ENCODE data around the gene WDR17. TPM values are rescaled to one million over a fixed set of nuclear protein-coding genes. Genes with fewer than 3 reads are reported as not detected.

The WDR17 gene
- total and polyA plus RNA-seq, 2 of the 13 experiments (the other 11 are each of a cell fraction or from before 2014, with no cell fraction given) = not detected

DNA sequence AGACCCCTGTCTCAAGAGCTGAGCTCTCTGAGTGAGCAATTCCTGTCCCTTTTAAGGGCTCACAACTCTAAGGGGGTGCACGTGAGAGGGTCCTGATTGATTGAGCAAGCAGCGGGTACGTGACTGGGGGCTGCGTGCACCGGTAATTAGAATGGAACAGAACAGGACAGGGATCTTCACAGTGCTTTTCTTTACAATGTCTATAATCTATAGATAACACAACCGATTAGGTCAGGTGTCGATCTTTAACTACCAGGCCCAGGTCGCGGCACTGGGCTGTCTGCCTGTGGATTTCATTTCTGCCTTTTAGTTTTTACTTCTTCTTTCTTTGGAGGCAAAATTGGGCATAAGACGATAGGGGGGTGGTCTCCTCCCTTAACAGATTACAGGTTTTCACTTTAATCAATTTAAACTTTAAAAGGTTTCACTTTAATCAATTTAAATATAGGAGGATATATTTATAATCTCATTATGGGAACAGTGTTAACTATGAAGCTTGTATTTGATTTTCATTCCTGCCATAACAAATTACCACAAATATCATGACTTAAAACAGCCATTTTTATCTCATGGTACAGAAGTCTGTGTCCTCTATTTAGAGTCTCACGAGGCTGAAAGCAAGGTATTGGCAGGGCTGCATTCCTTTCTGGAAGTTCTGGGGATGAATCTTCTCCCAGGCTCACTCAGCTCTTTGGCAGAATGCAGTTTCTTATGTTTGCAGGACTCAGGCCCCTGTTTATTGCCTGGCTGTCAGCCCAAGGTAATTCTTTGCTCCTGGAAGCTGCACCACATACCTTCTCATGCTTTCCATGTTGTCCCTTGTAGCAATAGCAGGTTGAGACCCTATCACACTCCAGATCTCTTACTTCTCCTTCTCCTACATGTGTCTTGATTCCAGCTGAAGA is 124.5 kb downstream of the WDR17 start:
- in situ Hi-C loops (cut with HindIII; ENCODE audit: extremely low pct_ligation_motif_present, low pct_unique_long_range_greater_than_20kb) = loop anchor here (10.0 kb wide), 1 partner anchor 125 kb away; the partner anchor contains the start of gene SPCS3

More for the DNA sequence above, 124.5 kb downstream of the WDR17 start:
- 26% methylated on average over 9 of the region's 11 CpGs for WGBS (ENCODE audit: low lambda C conversion rate)
- no peaks in the 10 kb centered on the region for H3K9me3 ChIP-seq (ENCODE audit: low read length)
- ATAC-seq = no peak
- FAIRE-seq = no peak
- POLR2A ChIA-PET = no interaction called here
- no peak for DNase-seq (ENCODE audit: low spot score)
- H3K4me2 ChIP-seq (ENCODE audit: low read depth, low read length) = no peak overlapping the region
- H3K27ac ChIP-seq (ENCODE audit: extremely low read length, insufficient read depth, low read length) = no peak overlapping the region
- no TSS peak for BruUV-seq (replicated peaks)
- CTCF ChIA-PET (ENCODE audit: low intra/inter-chr PET ratio, low total read pairs) = no interaction called here
- H3K4me1 ChIP-seq (ENCODE audit: insufficient read depth, low read length) = no peaks in the 10 kb centered on the region
- H3K27me3 ChIP-seq (ENCODE audit: control insufficient read depth in 1 of 2, insufficient read depth in 2 of 2, low read length in 2 of 2) = 0 out of 5 replicates have a peak, but pooled peaks cover 0 to 8% of the 10 kb centered on the region in 2 experiments
- intact Hi-C loops (cut with micrococcal nuclease; ENCODE audit: unreplicated experiment) = no loop called here
- TF ChIP-seq ARNT (IDR thresholded peaks at IDR 0.05) (no peak), ISL2 (CRISPR knock-in tag; IDR thresholded peaks at IDR 0.05) (no peak), MXI1 (IDR thresholded peaks at IDR 0.05; ENCODE audit: borderline replicate concordance, low read depth, low read length) (no peak), ZNF160 (CRISPR knock-in tag; IDR thresholded peaks at IDR 0.05) (no peak), U2AF1 (optimal IDR thresholded peaks at IDR 0.05; ENCODE audit: low read depth, low read length) (no peak), ZZZ3 (CRISPR knock-in tag; IDR thresholded peaks at IDR 0.05; ENCODE audit: borderline replicate concordance) (no peak)
- TF ChIP-seq, protein P1, sequence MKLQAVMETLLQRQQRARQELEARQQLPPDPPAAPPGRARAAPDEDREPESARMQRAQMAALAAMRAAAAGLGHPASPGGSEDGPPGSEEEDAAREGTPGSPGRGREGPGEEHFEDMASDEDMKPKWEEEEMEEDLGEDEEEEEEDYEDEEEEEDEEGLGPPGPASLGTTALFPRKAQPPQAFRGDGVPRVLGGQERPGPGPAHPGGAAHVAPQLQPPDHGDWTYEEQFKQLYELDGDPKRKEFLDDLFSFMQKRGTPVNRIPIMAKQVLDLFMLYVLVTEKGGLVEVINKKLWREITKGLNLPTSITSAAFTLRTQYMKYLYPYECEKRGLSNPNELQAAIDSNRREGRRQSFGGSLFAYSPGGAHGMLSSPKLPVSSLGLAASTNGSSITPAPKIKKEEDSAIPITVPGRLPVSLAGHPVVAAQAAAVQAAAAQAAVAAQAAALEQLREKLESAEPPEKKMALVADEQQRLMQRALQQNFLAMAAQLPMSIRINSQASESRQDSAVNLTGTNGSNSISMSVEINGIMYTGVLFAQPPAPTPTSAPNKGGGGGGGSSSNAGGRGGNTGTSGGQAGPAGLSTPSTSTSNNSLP (IDR thresholded peaks at IDR 0.05; ENCODE audit: low read depth, low read length) = no peak
- TF ChIP-seq, protein P2, sequence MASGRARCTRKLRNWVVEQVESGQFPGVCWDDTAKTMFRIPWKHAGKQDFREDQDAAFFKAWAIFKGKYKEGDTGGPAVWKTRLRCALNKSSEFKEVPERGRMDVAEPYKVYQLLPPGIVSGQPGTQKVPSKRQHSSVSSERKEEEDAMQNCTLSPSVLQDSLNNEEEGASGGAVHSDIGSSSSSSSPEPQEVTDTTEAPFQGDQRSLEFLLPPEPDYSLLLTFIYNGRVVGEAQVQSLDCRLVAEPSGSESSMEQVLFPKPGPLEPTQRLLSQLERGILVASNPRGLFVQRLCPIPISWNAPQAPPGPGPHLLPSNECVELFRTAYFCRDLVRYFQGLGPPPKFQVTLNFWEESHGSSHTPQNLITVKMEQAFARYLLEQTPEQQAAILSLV (CRISPR knock-in tag; IDR thresholded peaks at IDR 0.05; ENCODE audit: borderline replicate concordance) = no peak
- TF ChIP-seq, protein P3, sequence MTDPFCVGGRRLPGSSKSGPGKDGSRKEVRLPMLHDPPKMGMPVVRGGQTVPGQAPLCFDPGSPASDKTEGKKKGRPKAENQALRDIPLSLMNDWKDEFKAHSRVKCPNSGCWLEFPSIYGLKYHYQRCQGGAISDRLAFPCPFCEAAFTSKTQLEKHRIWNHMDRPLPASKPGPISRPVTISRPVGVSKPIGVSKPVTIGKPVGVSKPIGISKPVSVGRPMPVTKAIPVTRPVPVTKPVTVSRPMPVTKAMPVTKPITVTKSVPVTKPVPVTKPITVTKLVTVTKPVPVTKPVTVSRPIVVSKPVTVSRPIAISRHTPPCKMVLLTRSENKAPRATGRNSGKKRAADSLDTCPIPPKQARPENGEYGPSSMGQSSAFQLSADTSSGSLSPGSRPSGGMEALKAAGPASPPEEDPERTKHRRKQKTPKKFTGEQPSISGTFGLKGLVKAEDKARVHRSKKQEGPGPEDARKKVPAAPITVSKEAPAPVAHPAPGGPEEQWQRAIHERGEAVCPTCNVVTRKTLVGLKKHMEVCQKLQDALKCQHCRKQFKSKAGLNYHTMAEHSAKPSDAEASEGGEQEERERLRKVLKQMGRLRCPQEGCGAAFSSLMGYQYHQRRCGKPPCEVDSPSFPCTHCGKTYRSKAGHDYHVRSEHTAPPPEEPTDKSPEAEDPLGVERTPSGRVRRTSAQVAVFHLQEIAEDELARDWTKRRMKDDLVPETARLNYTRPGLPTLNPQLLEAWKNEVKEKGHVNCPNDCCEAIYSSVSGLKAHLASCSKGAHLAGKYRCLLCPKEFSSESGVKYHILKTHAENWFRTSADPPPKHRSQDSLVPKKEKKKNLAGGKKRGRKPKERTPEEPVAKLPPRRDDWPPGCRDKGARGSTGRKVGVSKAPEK (CRISPR knock-in tag; IDR thresholded peaks at IDR 0.05; ENCODE audit: borderline replicate concordance) = no peak
- H3K9ac ChIP-seq (ENCODE audit: insufficient read depth, low read depth, low read length) = no peak overlapping the region
- no peaks in the 10 kb centered on the region for H3K79me2 ChIP-seq (ENCODE audit: insufficient read depth, low read length)
- H2AFZ ChIP-seq (ENCODE audit: low read length) = no peak overlapping the region
- no peaks in the 10 kb centered on the region for H4K20me1 ChIP-seq (ENCODE audit: insufficient read depth, low read length)
- H3K36me3 ChIP-seq (replicated peaks in 1 of 2; ENCODE audit: control insufficient read depth in 1 of 2, insufficient read depth in 2 of 2, low read length in 2 of 2) = no peaks in the 10 kb centered on the region
- H3K4me3 ChIP-seq (replicated peaks in 1 of 3; ENCODE audit: insufficient read depth in 1 of 3, low read depth in 2 of 3, low read length in 3 of 3) = no peak overlapping the region
